SK-N-MC (cell line): ENCODE data around the gene CROCC.

Experiments
- DNase-seq: peaks from one replicate; pipeline ENCODE4 v3.0.0-alpha.2; 2011; ENCODE audit warnings: low read depth, low spot score
- H3K27ac ChIP-seq: fragments of 200-600 bp; sonication (generic); 2 replicates; pipeline ENCODE4 v1.5.1; 2016; ENCODE audit warnings: mixed run types
- H3K36me3 ChIP-seq: fragments of 200-600 bp; sonication (generic); 2 replicates; pipeline ENCODE4 v1.6.1; 2017; ENCODE audit warnings: antibody characterized with exemption, low read length, mixed read lengths; ENCODE audit not compliant: insufficient read depth
- H3K4me3 ChIP-seq: fragments of 200-600 bp; sonication (generic); 2 replicates; pipeline ENCODE4 v1.5.1; 2016
- H3K9ac ChIP-seq: fragments of 200-600 bp; sonication (generic); 2 replicates; pipeline ENCODE4 v1.8.0; 2017; ENCODE audit warnings: mixed run types, mixed read lengths; ENCODE audit not compliant: insufficient read length
- H3K9me3 ChIP-seq: fragments of 200-600 bp; sonication (generic); 2 replicates; pipeline ENCODE4 v1.6.1; 2017; ENCODE audit warnings: low read depth, mild to moderate bottlenecking, antibody characterized with exemption, low read length, moderate library complexity, mixed read lengths
- EZH2 ChIP-seq: fragments of 200-600 bp; sonication (generic); IDR thresholded peaks from one replicate; pipeline ENCODE4 v1.6.1; 2017; ENCODE audit warnings: antibody characterized with exemption
- FOXP2 ChIP-seq: optimal IDR thresholded peaks from 2 replicates; pipeline ENCODE3; 2011; ENCODE audit warnings: mild to moderate bottlenecking, moderate library complexity; ENCODE audit not compliant: insufficient read depth; ENCODE audit errors: extremely low read length, control extremely low read depth
- POLR2AphosphoS5 ChIP-seq: IDR thresholded peaks from 2 replicates; pipeline ENCODE4 v1.6.1; 2012; ENCODE audit warnings: mild to moderate bottlenecking, low read depth, low read length, borderline replicate concordance

CROCC gene

DNA sequence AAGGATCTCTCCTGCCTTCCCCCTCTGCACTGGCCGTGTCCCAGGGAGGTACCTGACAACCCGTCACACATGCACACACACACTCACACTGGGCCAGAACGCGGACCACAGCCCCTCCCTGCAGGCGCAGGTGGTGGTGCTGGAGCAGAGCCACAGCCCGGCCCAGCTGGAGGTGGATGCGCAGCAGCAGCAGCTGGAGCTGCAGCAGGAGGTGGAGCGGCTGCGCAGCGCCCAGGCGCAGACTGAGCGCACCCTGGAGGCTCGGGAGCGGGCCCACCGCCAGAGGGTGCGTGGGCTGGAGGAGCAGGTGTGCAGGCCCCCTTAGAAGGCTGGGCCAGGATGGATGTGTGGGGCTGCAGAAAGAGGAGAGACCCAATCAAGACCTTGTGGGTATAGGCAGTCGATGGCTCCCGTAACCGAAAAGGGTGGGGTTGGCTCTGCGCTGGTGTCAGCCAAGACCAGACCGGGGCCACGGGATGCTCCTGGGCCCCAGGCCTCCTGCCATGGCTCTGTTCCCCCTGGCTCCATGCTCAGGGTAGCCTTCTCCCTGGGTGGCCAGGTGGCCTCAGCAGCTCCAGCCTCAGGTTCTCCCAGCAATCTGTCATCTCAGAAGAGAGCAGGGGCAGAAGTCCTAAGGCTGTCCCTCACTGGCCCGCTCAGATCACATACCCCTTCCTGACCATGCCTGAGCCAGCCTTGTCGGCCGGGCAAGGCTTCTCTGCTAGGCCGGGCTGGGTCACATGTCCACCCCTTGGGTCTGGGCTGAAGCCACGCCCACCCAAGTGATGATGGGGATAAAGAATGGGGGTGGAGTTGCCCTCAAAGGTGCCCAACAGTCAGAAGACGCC lies 49.8 kb downstream of the CROCC start:
- no peak overlapping the region for H3K9ac ChIP-seq
- no peak for DNase-seq
- no peak overlapping the region for H3K4me3 ChIP-seq
- H3K36me3 ChIP-seq = no peaks in the 10 kb centered on the region
- H3K27ac ChIP-seq = no peak overlapping the region
- TF ChIP-seq FOXP2 (no peak), POLR2AphosphoS5 (no peak), EZH2 (no peak)
- H3K9me3 ChIP-seq = no peaks in the 10 kb centered on the region

DNA sequence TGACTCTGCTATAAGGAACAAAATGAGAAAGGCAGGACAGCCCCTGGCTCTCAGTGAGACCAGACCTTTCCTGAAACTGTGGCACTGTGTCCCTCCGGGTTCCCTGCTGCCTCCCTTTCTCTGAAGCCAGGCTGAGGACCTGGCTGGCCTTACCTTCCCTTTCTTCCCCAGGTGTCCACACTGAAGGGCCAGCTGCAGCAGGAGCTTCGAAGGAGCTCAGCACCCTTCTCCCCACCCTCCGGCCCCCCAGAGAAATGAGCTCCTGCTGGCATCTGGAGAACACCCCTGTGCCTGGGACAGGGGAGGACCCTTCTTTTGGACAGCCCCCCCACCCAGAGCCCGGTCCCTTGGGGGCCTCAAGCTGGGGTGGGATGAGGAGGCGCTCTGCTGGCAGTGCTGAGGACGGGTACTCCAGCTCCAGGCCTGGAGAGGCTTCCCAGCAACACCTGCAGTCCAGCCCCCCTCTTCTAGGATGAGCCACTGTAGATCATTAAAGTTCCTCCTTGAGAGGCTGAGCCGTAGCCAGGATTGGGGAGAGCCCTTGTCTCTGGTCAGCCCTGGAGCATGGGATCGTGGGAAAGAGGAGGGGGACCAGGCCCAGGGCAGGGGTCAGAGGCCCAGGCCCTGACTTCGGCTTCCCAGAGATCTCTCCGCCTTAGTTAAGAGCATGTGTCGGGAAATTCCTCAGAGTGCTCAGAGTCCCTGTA lies 50.6 kb downstream of the CROCC start:
- Histone ChIP-seq H3K9ac (no peak overlapping the region), H3K27ac (0 out of 2 replicates have a peak overlapping the region, but pooled peaks have one; percentile 39), H3K4me3 (no peak overlapping the region), H3K36me3 (no peaks in the 10 kb centered on the region), H3K9me3 (no peaks in the 10 kb centered on the region)
- no peak for DNase-seq
- TF ChIP-seq FOXP2 = no peak
- no peak for TF ChIP-seq EZH2
- TF ChIP-seq POLR2AphosphoS5 = no peak

DNA sequence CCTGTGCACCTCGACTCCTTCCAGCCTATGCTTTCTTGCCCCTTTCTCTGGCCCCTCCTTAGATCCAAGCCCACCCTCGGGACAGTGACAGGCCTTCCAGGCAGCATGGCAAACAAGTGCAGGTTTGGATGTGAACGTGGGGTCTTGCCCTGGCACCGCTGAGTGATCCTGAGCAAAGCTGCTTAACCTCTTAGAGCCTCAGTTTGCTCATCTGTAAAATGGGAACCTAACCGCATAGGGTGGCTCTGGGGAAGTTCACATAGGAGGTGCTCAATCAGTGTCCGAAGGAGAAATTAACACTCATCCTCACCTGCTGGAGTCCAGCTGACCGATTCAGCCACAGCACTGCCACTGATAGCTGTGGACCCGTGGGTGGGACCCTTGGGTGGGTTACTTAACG lies 51.5 kb downstream of the CROCC start:
- no peak for DNase-seq
- no peak overlapping the region for H3K9ac ChIP-seq
- TF ChIP-seq EZH2 (no peak), POLR2AphosphoS5 (no peak), FOXP2 (no peak)
- no peaks in the 10 kb centered on the region for H3K36me3 ChIP-seq
- H3K4me3 ChIP-seq = no peak overlapping the region
- H3K27ac ChIP-seq = no peak overlapping the region
- H3K9me3 ChIP-seq = no peaks in the 10 kb centered on the region

DNA sequence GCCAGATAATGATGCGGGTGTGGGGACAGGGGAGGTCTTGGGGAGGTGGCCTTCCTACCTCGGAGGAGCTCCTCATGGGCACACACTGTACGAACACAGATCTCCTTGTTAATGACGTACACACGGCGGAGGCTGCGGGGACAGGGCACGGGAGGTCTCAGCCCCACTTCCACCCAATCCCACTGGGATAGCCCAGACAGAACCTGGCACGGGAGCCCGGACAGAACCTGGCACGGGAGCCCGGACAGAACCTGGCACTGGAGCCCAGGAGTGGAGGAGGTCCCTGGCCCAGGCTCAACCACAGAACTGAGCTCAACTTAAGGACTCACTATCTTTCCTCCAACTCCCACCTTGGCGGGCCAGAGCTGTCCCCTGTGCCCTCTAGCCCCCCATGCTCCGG lies 53.5 kb downstream of the CROCC start:
- TF ChIP-seq POLR2AphosphoS5 = no peak
- no peak for TF ChIP-seq EZH2
- TF ChIP-seq FOXP2 = no peak
- no peak for DNase-seq
- Histone ChIP-seq H3K4me3 (no peak overlapping the region), H3K9ac (no peak overlapping the region), H3K27ac (no peak overlapping the region), H3K9me3 (no peaks in the 10 kb centered on the region), H3K36me3 (no peaks in the 10 kb centered on the region)

DNA sequence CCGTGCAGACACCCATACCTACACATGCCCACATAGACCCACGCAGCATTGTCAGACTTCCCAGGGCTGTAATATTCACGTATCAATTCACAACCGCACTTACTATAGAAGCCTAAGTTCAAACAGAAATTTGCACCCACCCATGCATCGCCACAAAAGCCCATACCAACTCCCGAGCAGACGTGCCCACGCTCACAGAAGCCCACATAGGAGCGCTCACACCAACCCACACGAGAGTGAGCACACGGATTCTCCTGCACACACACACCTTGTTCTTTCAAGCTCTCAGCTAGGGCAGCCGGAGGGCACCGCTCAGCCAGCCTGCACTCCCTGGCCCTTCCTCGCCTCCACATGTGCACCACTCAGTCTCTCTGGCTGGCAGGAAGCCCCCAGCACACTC lies 54.1 kb downstream of the CROCC start:
- DNase-seq = no peak
- Histone ChIP-seq H3K36me3 (no peaks in the 10 kb centered on the region), H3K9ac (no peak overlapping the region), H3K27ac (no peak overlapping the region), H3K4me3 (no peak overlapping the region), H3K9me3 (no peaks in the 10 kb centered on the region)
- no peak for TF ChIP-seq EZH2
- TF ChIP-seq POLR2AphosphoS5 = no peak
- no peak for TF ChIP-seq FOXP2

DNA sequence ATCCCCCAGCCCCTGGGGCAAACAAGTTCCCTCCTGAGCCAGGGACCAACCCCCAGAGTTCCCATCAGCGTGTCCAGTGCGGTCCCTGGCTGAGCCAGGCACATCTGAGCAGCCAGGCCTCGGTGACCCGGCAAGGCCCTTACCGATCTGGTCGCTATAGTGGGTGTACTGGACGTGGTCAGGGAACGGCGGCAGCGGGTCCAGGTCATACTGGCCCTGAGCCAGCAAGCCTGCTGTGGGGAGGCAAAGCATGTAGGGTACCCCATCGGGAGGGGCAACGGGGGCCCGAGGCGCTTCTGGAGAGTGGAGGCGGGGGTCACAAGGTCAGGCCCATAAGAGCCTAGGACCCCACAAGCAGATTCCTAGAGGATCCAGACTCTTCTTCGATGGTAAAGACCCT lies 55.2 kb downstream of the CROCC start:
- no peak overlapping the region for H3K27ac ChIP-seq
- TF ChIP-seq EZH2 = no peak
- TF ChIP-seq FOXP2 = no peak
- TF ChIP-seq POLR2AphosphoS5 = no peak
- no peak for DNase-seq
- no peaks in the 10 kb centered on the region for H3K36me3 ChIP-seq
- H3K9me3 ChIP-seq = no peaks in the 10 kb centered on the region
- no peak overlapping the region for H3K4me3 ChIP-seq
- H3K9ac ChIP-seq = no peak overlapping the region

DNA sequence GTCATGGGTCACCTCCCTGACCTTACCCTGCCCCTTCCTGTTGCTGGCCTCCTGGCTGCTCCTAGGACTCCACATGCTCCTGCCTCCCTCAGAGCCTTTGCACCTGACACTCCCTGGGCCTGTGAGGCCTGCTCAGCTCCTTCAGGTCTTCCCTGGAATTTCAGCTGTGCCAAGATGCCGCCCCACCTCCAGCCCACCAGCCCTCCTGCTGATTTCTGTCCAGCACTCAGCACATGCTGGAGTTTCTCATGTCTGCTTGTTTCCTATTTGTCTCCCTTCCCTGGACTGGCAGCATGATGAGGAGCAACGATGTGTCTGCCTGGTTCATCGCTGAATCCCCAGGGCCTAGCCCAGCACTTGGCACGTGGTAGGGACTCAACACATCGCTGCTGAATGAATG lies 55.6 kb downstream of the CROCC start:
- H3K36me3 ChIP-seq = no peaks in the 10 kb centered on the region
- TF ChIP-seq EZH2 = no peak
- TF ChIP-seq FOXP2 = no peak
- no peak for TF ChIP-seq POLR2AphosphoS5
- no peak overlapping the region for H3K9ac ChIP-seq
- H3K9me3 ChIP-seq = no peaks in the 10 kb centered on the region
- H3K27ac ChIP-seq = no peak overlapping the region
- no peak for DNase-seq
- H3K4me3 ChIP-seq = no peak overlapping the region

DNA sequence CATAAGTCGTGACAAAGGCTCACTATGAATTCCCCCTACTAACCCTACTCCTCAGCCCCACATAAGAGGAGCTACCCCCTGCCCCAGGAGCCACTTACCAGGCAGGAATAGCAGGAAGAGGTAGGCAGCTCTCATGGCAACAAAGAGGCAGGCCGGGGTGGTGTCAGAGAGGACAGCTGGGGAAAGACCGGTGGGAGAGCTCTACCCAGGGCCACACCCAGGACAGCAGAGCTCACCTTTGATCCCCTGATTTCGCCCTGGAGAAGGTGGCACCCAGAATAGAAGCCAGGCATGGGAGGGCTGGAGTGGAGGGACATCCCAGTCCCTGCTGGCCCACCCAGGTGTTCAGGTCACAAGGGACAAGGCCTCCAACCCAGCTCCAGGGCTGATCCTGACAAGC lies 56.4 kb downstream of the CROCC start:
- TF ChIP-seq EZH2 = no peak
- no peak for TF ChIP-seq FOXP2
- no peak for TF ChIP-seq POLR2AphosphoS5
- Histone ChIP-seq H3K9me3 (no peaks in the 10 kb centered on the region), H3K36me3 (no peaks in the 10 kb centered on the region), H3K4me3 (no peak overlapping the region), H3K27ac (0 out of 2 replicates have a peak overlapping the region, but pooled peaks have one; percentile 9), H3K9ac (no peak overlapping the region)
- DNase-seq = no peak
